Right lung (tissue), 5 donors: ENCODE measurements around the gene SASH1. TPM values are rescaled to one million over a fixed set of nuclear protein-coding genes. Genes with fewer than 3 reads are reported as not detected.

ENCODE experiments used
- DNase-seq, 2 donors: peaks; one replicate each; pipeline ENCODE4 v3.0.0-alpha.2; 2013
- polyA plus RNA-seq, 5 donors: library from polyadenylated mRNA; unstranded; fragments of 120-200 nt; gene quantifications; one replicate each; pipeline versions ENCODE4 v1.2.1 to v1.2.3, GENCODE V29; 2013; ENCODE audit warnings: inconsistent platforms in 1 of 5, low replicate concordance in 1 of 5; ENCODE audit not compliant: insufficient read length in 5 of 5, insufficient read depth in 1 of 5

The SASH1 gene
- polyA plus RNA-seq, 5 donors: 25.2 to 34.2 (median 31.2) TPM

- DNase-seq: no peak
These were observed 201.8 kb downstream of the SASH1 start for GRCh38 chr6:148544421-148544820.

- no peak for DNase-seq
These were observed 203.3 kb downstream of the SASH1 start for GRCh38 chr6:148545901-148546300.

GRCh38 chr6:148547110-148547509 is 204.5 kb downstream of the SASH1 start:
- no peak for DNase-seq

- peak in 1 of 2 donors; percentile 68 for DNase-seq
These were observed 205.6 kb downstream of the SASH1 start for GRCh38 chr6:148548065-148548748.

- DNase-seq: no peak
These were observed 206.1 kb downstream of the SASH1 start for GRCh38 chr6:148548749-148549140.

GRCh38 chr6:148550569-148550968 is 207.9 kb downstream of the SASH1 start:
- DNase-seq: no peak

GRCh38 chr6:148551226-148551625 is 208.6 kb downstream of the SASH1 start:
- no peak for DNase-seq

- DNase-seq: no peak
These were observed 213.8 kb downstream of the SASH1 start for GRCh38 chr6:148556410-148556809.

- DNase-seq: no peak
These were observed 215.2 kb downstream of the SASH1 start for GRCh38 chr6:148557796-148558321.

GRCh38 chr6:148559848-148560433 is 217.3 kb downstream of the SASH1 start:
- DNase-seq: peak; percentile 78

- no peak for DNase-seq
These were observed 219.0 kb downstream of the SASH1 start for GRCh38 chr6:148561629-148562028.

- DNase-seq: no peak
These were observed 220.4 kb downstream of the SASH1 start for GRCh38 chr6:148563066-148563465.

- DNase-seq: no peak
These were observed 221.9 kb downstream of the SASH1 start for GRCh38 chr6:148564494-148565035.

- no peak for DNase-seq
These were observed 222.8 kb downstream of the SASH1 start for GRCh38 chr6:148565321-148565926.

GRCh38 chr6:148565930-148566663 is 223.5 kb downstream of the SASH1 start:
- DNase-seq: no peak

GRCh38 chr6:148566664-148567350 is 224.2 kb downstream of the SASH1 start:
- no peak for DNase-seq

- DNase-seq: no peak
These were observed 227.8 kb downstream of the SASH1 start for GRCh38 chr6:148570456-148570855.

GRCh38 chr6:148572676-148573335 is 230.2 kb downstream of the SASH1 start:
- DNase-seq: no peak

GRCh38 chr6:148573922-148574321 is 231.3 kb downstream of the SASH1 start:
- DNase-seq: no peak

GRCh38 chr6:148577687-148578488 is 235.2 kb downstream of the SASH1 start:
- peak; percentile 67 to 74 for DNase-seq
